ENCODE results near the gene MAGI1. TPM values are rescaled to one million over a fixed set of nuclear protein-coding genes. Genes with fewer than 3 reads are reported as not detected.

The MAGI1 gene
- polyA plus RNA-seq, 3 donors = not detected

DNA sequence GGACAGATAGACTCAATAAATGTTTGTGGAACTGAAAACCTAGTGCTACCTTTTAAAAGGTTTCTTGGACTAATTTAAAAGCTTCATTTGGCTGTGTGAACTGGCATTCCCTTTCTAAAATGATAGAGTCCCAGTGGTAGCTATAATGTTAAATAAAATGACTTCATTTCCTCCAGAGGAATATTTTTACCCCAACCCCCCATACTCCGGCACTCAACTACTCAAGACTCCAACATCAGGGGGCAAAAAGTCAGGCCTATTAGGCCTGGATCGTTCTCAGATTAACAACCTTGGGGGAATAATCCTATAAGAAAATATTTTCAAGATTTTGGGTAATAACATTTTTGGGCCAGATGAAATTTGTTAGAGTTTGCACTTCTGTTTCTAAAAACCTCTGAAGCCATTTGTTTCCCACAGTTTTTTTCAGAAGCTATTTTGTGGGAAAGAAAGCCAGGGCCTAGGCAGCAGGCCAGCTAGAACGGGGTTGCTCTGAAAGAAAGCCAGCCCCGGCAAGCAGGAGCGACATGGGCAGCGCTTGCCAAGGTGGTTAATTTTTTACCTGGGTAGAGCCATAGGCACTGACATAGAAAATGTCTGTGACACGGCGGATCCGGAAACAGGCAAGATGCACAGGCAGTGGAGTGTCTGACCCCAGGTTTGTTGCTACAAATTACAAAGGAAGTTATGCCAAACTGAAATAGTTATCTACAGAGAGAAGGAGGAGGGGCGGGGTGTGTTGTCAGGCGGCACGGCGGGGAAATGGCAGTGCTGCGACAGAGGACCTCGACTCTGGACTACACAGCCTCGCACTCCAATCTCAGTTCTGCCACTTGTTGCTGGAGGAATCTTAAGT, 84.6 kb downstream of the MAGI1 start:
- Mint-ChIP-seq H3K4me3 (no peak overlapping the region), H3K27me3 (ENCODE audit: low read depth in 3 of 3) (peaks cover 2 to 7% (median 4%) of the 10 kb centered on the region in 3 donors), H3K9me3 (peaks cover 0 to 3% (median 2%) of the 10 kb centered on the region in 7 donors), H3K27ac (no peak overlapping the region), H3K36me3 (no peaks in the 10 kb centered on the region), H3K4me1 (peaks cover 3% of the 10 kb centered on the region)
- Histone ChIP-seq H3K4me2 (replicated peaks; ENCODE audit: extremely low read depth, low read length, poor library complexity, severe bottlenecking) (no peak overlapping the region), H3K27me3 (ENCODE audit: control insufficient read depth in 2 of 2, insufficient read depth in 2 of 2, low read length in 2 of 2) (no peaks in the 10 kb centered on the region), H3K36me3 (replicated peaks in 1 of 2; ENCODE audit: control insufficient read depth in 1 of 2, insufficient read depth in 2 of 2, low read length in 2 of 2) (no peaks in the 10 kb centered on the region), H3K4me1 (ENCODE audit: control insufficient read depth in 1 of 2, insufficient read depth in 2 of 2, low read length in 2 of 2) (no peaks in the 10 kb centered on the region), H3K4me3 (replicated peaks in 1 of 3; ENCODE audit: low read depth in 2 of 3, low read length in 3 of 3) (no peak overlapping the region), H3K27ac (ENCODE audit: low read depth in 1 of 2, low read length in 2 of 2) (no peak overlapping the region), H2AFZ (ENCODE audit: insufficient read depth, low read depth, low read length, poor library complexity, severe bottlenecking) (no peak overlapping the region), H3K79me2 (ENCODE audit: insufficient read depth, low read length) (no peaks in the 10 kb centered on the region), H3K9ac (ENCODE audit: insufficient read depth, low read length, poor library complexity, severe bottlenecking) (no peak overlapping the region), H4K20me1 (ENCODE audit: insufficient read depth, low read length) (no peaks in the 10 kb centered on the region), H3K9me3 (replicated peaks in 1 of 2; ENCODE audit: control insufficient read depth in 1 of 2, insufficient read depth in 1 of 2, low read length in 2 of 2) (no peaks in the 10 kb centered on the region)
- no peak for DNase-seq
- intact Hi-C loops (cut with micrococcal nuclease) = no loop called here
- WGBS (ENCODE audit: insufficient coverage) = 58% methylated on average over 12 of the region's 16 CpGs
- TF ChIP-seq, protein P1, sequence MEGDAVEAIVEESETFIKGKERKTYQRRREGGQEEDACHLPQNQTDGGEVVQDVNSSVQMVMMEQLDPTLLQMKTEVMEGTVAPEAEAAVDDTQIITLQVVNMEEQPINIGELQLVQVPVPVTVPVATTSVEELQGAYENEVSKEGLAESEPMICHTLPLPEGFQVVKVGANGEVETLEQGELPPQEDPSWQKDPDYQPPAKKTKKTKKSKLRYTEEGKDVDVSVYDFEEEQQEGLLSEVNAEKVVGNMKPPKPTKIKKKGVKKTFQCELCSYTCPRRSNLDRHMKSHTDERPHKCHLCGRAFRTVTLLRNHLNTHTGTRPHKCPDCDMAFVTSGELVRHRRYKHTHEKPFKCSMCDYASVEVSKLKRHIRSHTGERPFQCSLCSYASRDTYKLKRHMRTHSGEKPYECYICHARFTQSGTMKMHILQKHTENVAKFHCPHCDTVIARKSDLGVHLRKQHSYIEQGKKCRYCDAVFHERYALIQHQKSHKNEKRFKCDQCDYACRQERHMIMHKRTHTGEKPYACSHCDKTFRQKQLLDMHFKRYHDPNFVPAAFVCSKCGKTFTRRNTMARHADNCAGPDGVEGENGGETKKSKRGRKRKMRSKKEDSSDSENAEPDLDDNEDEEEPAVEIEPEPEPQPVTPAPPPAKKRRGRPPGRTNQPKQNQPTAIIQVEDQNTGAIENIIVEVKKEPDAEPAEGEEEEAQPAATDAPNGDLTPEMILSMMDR (IDR thresholded peaks at IDR 0.05) = no peak

DNA sequence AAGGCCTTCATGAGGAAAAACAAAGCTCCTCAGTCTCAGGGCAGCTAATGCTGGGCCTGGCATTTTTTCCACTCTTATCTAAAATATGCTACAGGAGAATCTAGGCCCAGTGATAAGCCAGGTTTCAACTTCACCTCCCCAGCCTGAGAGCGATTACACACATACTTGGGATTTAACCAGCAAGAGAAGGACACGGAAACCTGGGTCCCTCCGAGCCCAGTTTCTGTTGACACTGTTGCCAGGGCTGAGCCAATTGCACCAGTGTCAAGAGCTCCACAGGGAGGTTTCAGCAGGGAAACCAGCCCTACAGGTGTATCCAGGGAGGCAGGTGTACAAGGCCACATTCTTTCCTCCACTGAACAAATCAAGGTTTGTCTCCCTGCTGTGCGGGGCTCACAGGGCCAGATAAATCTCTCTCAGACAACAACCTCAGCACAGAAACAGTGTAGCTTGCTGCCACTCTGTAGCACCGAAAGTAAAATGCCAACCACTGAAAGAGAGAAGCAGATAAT, 85.4 kb downstream of the MAGI1 start:
- no peaks in the 10 kb centered on the region for H3K79me2 ChIP-seq (ENCODE audit: insufficient read depth, low read length)
- Mint-ChIP-seq H3K4me1 (peaks cover 3% of the 10 kb centered on the region), H3K36me3 (no peaks in the 10 kb centered on the region), H3K27ac (no peak overlapping the region), H3K9me3 (peaks cover 0 to 3% (median 2%) of the 10 kb centered on the region in 7 donors), H3K4me3 (no peak overlapping the region), H3K27me3 (ENCODE audit: low read depth in 3 of 3) (peaks cover 2 to 7% (median 4%) of the 10 kb centered on the region in 3 donors)
- H3K36me3 ChIP-seq (replicated peaks in 1 of 2; ENCODE audit: control insufficient read depth in 1 of 2, insufficient read depth in 2 of 2, low read length in 2 of 2) = no peaks in the 10 kb centered on the region
- H4K20me1 ChIP-seq (ENCODE audit: insufficient read depth, low read length) = no peaks in the 10 kb centered on the region
- H3K4me1 ChIP-seq (ENCODE audit: control insufficient read depth in 1 of 2, insufficient read depth in 2 of 2, low read length in 2 of 2) = no peaks in the 10 kb centered on the region
- no peak overlapping the region for H2AFZ ChIP-seq (ENCODE audit: insufficient read depth, low read depth, low read length, poor library complexity, severe bottlenecking)
- no peak overlapping the region for H3K9ac ChIP-seq (ENCODE audit: insufficient read depth, low read length, poor library complexity, severe bottlenecking)
- H3K27me3 ChIP-seq (ENCODE audit: control insufficient read depth in 2 of 2, insufficient read depth in 2 of 2, low read length in 2 of 2) = no peaks in the 10 kb centered on the region
- no peaks in the 10 kb centered on the region for H3K9me3 ChIP-seq (replicated peaks in 1 of 2; ENCODE audit: control insufficient read depth in 1 of 2, insufficient read depth in 1 of 2, low read length in 2 of 2)
- no peak for DNase-seq
- 93% methylated on average over 2 of the region's 5 CpGs for WGBS (ENCODE audit: insufficient coverage)
- H3K4me2 ChIP-seq (replicated peaks; ENCODE audit: extremely low read depth, low read length, poor library complexity, severe bottlenecking) = no peak overlapping the region
- TF ChIP-seq, protein P1 (IDR thresholded peaks at IDR 0.05) = no peak
- H3K4me3 ChIP-seq (replicated peaks in 1 of 3; ENCODE audit: low read depth in 2 of 3, low read length in 3 of 3) = no peak overlapping the region
- intact Hi-C loops (cut with micrococcal nuclease) = no loop called here
- no peak overlapping the region for H3K27ac ChIP-seq (ENCODE audit: low read depth in 1 of 2, low read length in 2 of 2)

All from CD14-positive monocyte (primary cell).